ENCODE measurements around the gene TDRD3.
"Not testable (repeated sequence)": the region's sequence is repeated elsewhere in the genome, so short reads cannot be mapped to it uniquely, and the experiment has no call there.

TDRD3 gene

DNA sequence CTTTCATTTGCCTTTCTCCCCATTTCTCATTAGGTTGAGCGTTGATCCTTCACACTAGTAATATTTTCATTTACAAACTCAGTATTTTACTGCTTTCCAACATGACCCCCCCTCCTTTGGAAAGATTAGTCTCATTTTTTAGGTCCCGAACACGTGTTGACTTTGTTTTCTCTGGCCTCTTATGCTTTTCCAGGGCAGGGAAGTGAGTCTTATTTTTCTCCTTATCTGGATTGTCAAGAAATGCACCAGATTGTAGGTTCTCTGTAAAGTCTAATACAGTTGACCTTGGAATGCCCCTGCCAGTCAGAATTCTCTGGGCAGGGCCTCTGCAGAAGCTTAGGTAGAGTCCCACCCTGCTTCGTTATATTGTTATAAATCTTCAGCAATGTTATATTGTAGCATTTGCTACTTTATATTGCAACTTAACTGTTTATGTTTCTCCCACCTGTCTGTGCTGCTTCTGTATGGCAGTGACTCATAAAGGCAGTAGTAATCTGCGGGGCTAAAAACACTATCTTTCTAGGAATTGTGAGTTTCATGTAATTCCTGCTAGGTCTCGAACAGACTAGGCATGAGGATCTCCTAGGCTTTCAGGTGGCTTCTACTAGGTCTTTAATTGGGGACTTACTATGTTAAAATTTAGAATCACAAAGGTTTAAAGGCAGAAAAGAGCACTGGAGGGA lies 2.0 kb downstream of the TDRD3 start:
- no peak for DNase-seq (ENCODE audit: low read depth in 2 of 2)

GRCh38 chr13:60402022-60402421 lies 5.0 kb downstream of the TDRD3 start:
- DNase-seq (ENCODE audit: low read depth in 2 of 2), result no peak

- no peak for DNase-seq (ENCODE audit: low read depth in 2 of 2)
Measured at GRCh38 chr13:60407095-60407494, 10.1 kb downstream of the TDRD3 start.

GRCh38 chr13:60407852-60408251 lies 10.8 kb downstream of the TDRD3 start:
- DNase-seq (ENCODE audit: low read depth in 2 of 2), result not testable (repeated sequence)

GRCh38 chr13:60409574-60410292 lies 12.7 kb downstream of the TDRD3 start:
- not testable (repeated sequence) for DNase-seq (ENCODE audit: low read depth in 2 of 2)

GRCh38 chr13:60410299-60410698 lies 13.3 kb downstream of the TDRD3 start:
- no peak for DNase-seq (ENCODE audit: low read depth in 2 of 2)

- no peak for DNase-seq (ENCODE audit: low read depth in 2 of 2)
Measured at GRCh38 chr13:60411464-60411863, 14.4 kb downstream of the TDRD3 start.

GRCh38 chr13:60411983-60412382 lies 15.0 kb downstream of the TDRD3 start:
- no peak for DNase-seq (ENCODE audit: low read depth in 2 of 2)

GRCh38 chr13:60412909-60413616 lies 16.0 kb downstream of the TDRD3 start:
- DNase-seq (ENCODE audit: low read depth in 2 of 2), result no peak

DNA sequence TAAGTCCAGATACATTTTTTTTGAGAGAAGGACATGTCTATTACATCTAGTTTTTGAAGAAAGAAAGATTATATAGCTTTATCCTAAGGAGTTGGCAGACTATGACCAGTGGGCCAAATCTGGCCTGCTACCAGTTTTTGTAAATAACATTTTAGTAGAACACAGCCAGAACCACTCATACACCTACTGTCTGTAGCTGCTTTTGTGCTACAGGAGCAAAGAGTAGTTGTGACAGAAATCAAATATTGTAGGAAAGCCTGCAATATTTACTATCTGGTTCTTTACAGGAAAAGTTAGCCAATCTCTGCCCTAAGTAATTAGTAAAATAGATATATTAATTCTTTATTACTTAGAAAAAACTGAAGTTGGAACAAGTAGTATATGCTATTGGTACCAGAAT lies 17.2 kb downstream of the TDRD3 start:
- DNase-seq (ENCODE audit: low read depth in 2 of 2), result no peak

DNA sequence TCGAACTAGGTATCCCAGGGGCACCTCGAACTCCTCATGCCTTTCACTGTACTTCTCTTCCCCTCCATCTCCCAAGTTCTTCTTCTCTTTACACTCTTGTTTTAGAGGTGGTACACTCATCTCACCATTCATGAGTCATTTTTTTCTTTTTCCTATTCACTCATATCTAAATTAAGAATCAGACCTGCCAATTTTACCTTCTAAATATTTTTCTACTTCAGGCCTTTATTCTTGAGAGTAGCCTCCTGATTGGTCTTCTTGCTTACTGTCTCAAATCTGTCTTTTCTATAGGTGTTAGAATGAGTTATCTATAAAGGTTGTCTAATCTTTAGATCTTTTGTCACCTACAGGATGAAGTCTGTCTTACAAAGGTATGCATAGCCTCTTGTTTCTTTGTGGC lies 20.7 kb downstream of the TDRD3 start:
- no peak for DNase-seq (ENCODE audit: low read depth in 2 of 2)

DNA sequence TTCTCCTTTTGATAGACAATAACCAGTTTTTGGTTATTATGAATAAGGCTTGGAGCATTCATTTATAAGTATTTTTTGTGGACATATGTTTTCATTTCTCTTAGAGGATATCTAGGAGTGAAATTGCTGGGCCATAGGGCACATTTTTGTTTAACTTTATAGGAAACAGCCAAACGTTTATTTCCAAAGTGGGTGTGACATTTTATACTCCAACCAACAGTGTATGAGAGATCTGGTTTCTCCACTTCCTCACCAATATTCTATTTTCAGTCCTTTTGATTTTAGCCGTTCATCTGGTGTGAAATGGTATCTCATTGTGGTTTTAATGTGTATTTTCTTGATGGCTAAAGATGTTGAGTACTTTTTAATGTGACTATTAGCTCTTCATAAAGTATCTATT lies 21.9 kb downstream of the TDRD3 start:
- no peak for DNase-seq (ENCODE audit: low read depth in 2 of 2)

DNA sequence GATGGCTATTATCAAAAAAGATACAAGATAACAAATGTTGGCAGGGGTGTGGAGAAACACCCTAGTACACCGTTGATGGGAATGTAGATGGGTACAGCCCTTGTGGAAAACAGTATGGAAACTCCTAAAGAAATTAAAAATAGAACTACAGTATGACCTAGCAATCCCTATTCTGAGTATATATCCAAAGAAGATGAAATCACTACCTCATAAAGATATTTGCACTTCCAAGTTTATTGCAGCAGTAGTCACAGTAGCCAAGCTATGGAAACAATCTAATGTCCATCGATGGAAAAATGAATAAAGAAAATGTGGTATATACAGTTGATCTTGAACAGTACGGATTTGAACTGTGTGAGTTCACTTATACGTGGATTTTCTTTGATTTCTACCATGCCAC lies 28.3 kb downstream of the TDRD3 start:
- DNase-seq (ENCODE audit: low read depth in 2 of 2), result no peak

DNA sequence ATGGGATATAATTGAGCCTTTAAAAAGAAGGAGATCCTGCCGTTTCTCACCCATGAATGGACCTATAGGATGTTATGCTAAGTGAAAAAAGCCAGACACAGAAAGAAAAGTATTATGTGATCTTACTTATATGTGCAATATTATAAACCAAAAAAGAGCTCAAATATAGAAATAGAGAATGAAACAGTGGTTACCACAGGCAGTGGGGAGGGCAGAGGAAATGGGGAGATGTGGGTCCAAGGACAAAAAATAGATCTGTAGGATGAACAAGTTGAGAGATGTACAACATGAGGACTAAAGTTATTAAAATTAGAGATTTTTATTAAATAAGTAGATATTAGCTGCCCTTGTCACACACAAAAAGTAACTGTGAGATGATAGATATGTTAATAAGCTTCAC lies 29.1 kb downstream of the TDRD3 start:
- DNase-seq (ENCODE audit: low read depth in 2 of 2), result no peak

DNA sequence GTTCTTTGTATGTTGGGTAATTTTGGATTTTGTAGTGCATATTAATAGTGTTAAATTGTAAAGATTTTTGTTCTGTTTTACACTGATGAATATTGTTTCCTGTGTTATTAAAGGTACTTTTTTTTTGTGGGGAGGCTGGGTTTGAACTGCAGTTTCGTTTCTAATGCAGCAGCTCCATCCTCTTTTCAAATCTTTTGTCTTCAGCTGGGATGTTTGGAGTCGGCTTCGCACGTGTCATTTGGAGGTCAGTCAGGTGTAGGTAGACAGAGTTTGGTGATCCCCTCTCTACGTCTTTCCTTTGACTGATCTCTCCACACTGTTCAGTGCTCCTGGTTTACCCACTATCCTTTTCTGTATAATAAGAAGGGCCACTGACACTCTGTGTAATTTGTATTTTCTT lies 30.3 kb downstream of the TDRD3 start:
- no peak for DNase-seq (ENCODE audit: low read depth in 2 of 2)

GRCh38 chr13:60431108-60431700 lies 34.2 kb downstream of the TDRD3 start:
- peak; percentile 23 to 27 for DNase-seq (ENCODE audit: low read depth in 2 of 2)

- no peak for DNase-seq (ENCODE audit: low read depth in 2 of 2)
Measured at GRCh38 chr13:60433505-60433904, 36.5 kb downstream of the TDRD3 start.

- DNase-seq (ENCODE audit: low read depth in 2 of 2), result no peak
Measured at GRCh38 chr13:60435762-60436374, 38.8 kb downstream of the TDRD3 start.

DNA sequence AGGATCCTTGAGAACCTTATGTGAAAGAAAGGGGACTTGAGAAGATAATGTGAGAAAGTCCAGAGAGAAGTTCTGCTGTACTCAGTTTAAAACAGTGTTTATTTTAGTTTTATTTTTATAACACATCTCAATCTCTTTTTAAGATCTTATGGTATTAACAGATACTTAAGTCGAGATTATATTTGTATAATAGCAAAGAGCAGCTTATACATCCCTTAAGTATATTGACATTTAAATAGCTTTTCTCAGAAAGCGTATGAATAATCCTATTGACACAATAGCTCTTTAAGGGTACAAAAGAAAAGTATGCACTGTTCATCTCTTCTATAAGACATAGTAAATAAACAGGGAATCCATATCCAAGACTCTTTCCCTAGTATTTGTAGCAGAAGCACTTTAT lies 42.2 kb downstream of the TDRD3 start:
- no peak for DNase-seq (ENCODE audit: low read depth in 2 of 2)

DNA sequence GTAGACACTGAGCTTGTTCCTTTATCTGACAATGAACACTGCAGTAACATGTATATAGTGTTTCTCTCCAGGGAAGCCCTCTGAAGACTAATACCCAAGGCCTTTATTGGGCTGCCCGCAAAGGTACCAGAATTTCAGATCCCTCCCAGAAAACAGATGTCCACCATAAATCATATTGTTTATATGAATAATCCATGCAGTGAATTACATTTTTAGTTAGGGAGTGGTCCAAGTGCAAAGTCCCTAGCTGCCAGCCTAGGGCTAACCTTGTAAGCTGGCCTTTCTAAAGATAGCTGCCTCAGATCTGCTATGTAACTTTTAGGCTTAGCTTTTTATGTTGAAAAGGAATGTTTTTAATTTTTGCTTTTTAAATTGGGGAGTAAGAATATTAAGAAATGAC lies 44.7 kb downstream of the TDRD3 start:
- DNase-seq (ENCODE audit: low read depth in 2 of 2), result no peak

GRCh38 chr13:60448907-60449510 lies 52.0 kb downstream of the TDRD3 start:
- DNase-seq (ENCODE audit: low read depth in 2 of 2), result peak; percentile 12 to 13

DNA sequence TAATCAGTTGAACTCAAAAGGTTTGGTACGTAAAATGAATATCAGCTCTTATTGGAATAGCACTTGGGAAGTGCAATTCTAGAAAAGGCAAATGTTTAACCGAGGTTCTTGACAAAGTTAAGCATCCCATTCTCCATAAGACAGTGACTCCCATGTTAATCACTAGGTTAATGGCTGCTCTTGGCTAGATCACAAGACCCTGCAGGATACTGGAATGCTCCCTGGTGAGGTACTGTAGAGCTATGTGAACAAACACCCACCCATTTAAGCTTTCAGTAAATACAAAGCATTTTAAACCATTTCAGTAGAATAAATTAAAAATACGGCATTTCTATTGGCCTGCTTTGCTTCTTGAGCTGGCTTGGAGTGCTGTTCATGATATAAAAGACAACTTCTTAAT lies 56.5 kb downstream of the TDRD3 start:
- DNase-seq (ENCODE audit: low read depth in 2 of 2), result no peak

Measured in fibroblast of skin of left biceps (primary cell).